ENCODE results near the gene NOX1.

The NOX1 gene

GRCh38 chrX:100874325-100874724 lies at the start of gene NOX1:
NOX1 (minus strand) TSS chrX:100874359; CDS start chrX:100874139, 220 bp downstream.
- no peak for DNase-seq (ENCODE audit: low read depth in 2 of 2)
- no peak for TF ChIP-seq CTCF (IDR thresholded peaks at IDR 0.05; ENCODE audit: low read depth, low read length)
- H3K4me3 ChIP-seq (replicated peaks in 1 of 2; ENCODE audit: low read depth in 2 of 2, low read length in 2 of 2): no peak within 1 kb of the TSS

- no peak for TF ChIP-seq CTCF (IDR thresholded peaks at IDR 0.05; ENCODE audit: low read depth, low read length)
- no peak for DNase-seq (ENCODE audit: low read depth in 2 of 2)
- no peak overlapping the region for H3K4me3 ChIP-seq (replicated peaks in 1 of 2; ENCODE audit: low read depth in 2 of 2, low read length in 2 of 2)
Measured at GRCh38 chrX:100915562-100915961, 41.4 kb upstream of the NOX1 start.

- no peak for TF ChIP-seq CTCF (IDR thresholded peaks at IDR 0.05; ENCODE audit: low read depth, low read length)
- DNase-seq (ENCODE audit: low read depth in 2 of 2): no peak
- no peak overlapping the region for H3K4me3 ChIP-seq (replicated peaks in 1 of 2; ENCODE audit: low read depth in 2 of 2, low read length in 2 of 2)
Measured at GRCh38 chrX:100913111-100913510, 39.0 kb upstream of the NOX1 start.

GRCh38 chrX:100911731-100912130 lies 37.6 kb upstream of the NOX1 start:
- H3K4me3 ChIP-seq (replicated peaks in 1 of 2; ENCODE audit: low read depth in 2 of 2, low read length in 2 of 2): no peak overlapping the region
- TF ChIP-seq CTCF (IDR thresholded peaks at IDR 0.05; ENCODE audit: low read depth, low read length): no peak
- peak in 1 of 2 donors; percentile 11 for DNase-seq (ENCODE audit: low read depth in 2 of 2)

- no peak overlapping the region for H3K4me3 ChIP-seq (replicated peaks in 1 of 2; ENCODE audit: low read depth in 2 of 2, low read length in 2 of 2)
- DNase-seq (ENCODE audit: low read depth in 2 of 2): no peak
- no peak for TF ChIP-seq CTCF (IDR thresholded peaks at IDR 0.05; ENCODE audit: low read depth, low read length)
Measured at GRCh38 chrX:100905620-100906019, 31.5 kb upstream of the NOX1 start.

- DNase-seq (ENCODE audit: low read depth in 2 of 2): no peak
- no peak for TF ChIP-seq CTCF (IDR thresholded peaks at IDR 0.05; ENCODE audit: low read depth, low read length)
- no peak overlapping the region for H3K4me3 ChIP-seq (replicated peaks in 1 of 2; ENCODE audit: low read depth in 2 of 2, low read length in 2 of 2)
Measured at GRCh38 chrX:100904433-100904832, 30.3 kb upstream of the NOX1 start.

- no peak overlapping the region for H3K4me3 ChIP-seq (replicated peaks in 1 of 2; ENCODE audit: low read depth in 2 of 2, low read length in 2 of 2)
- peak; percentile 57 to 59 for DNase-seq (ENCODE audit: low read depth in 2 of 2)
- peak; percentile 63 for TF ChIP-seq CTCF (IDR thresholded peaks at IDR 0.05; ENCODE audit: low read depth, low read length)
Measured at GRCh38 chrX:100895365-100896075, 21.4 kb upstream of the NOX1 start.

Data from cardiac fibroblast (primary cell).